ENCODE data around the gene TMX4.

The TMX4 gene

GRCh38 chr20:7980332-7981046, 39.1 kb downstream of the TMX4 start:
- Histone ChIP-seq H3K4me1 (ENCODE audit: control insufficient read depth in 1 of 2, insufficient read depth in 1 of 2, low read depth in 1 of 2, low read length in 1 of 2) (peaks cover 0 to 5% of the 10 kb centered on the region in 2 experiments), H3K36me3 (peaks cover 67% of the 10 kb centered on the region), H3K4me3 (ENCODE audit: low read depth in 1 of 2, low read length in 1 of 2) (no peak overlapping the region), H3K27ac (peak overlapping the region; percentile 3), H3K9me3 (no peaks in the 10 kb centered on the region), H3K27me3 (no peaks in the 10 kb centered on the region)
- no peak for TF ChIP-seq CTCF (IDR thresholded peaks at IDR 0.05)

GRCh38 chr20:7977709-7978108, 41.9 kb downstream of the TMX4 start:
- no peaks in the 10 kb centered on the region for H3K9me3 ChIP-seq
- TF ChIP-seq CTCF (IDR thresholded peaks at IDR 0.05), result no peak
- H3K4me1 ChIP-seq (ENCODE audit: control insufficient read depth in 1 of 2, insufficient read depth in 1 of 2, low read depth in 1 of 2, low read length in 1 of 2), result peaks cover 0 to 5% of the 10 kb centered on the region in 2 experiments
- no peak overlapping the region for H3K27ac ChIP-seq
- H3K36me3 ChIP-seq, result peaks cover 40% of the 10 kb centered on the region
- H3K4me3 ChIP-seq (ENCODE audit: low read depth in 1 of 2, low read length in 1 of 2), result no peak overlapping the region
- peaks cover 7% of the 10 kb centered on the region for H3K27me3 ChIP-seq

GRCh38 chr20:7975851-7976414, 43.6 kb downstream of the TMX4 start:
- Histone ChIP-seq H3K9me3 (no peaks in the 10 kb centered on the region), H3K4me1 (ENCODE audit: control insufficient read depth in 1 of 2, insufficient read depth in 1 of 2, low read depth in 1 of 2, low read length in 1 of 2) (peaks cover 0 to 5% of the 10 kb centered on the region in 2 experiments), H3K27me3 (peaks cover 24% of the 10 kb centered on the region), H3K27ac (no peak overlapping the region), H3K4me3 (ENCODE audit: low read depth in 1 of 2, low read length in 1 of 2) (no peak overlapping the region), H3K36me3 (peaks cover 23% of the 10 kb centered on the region)
- no peak for TF ChIP-seq CTCF (IDR thresholded peaks at IDR 0.05)

- peaks cover 12% of the 10 kb centered on the region for H3K36me3 ChIP-seq
- TF ChIP-seq CTCF (IDR thresholded peaks at IDR 0.05), result no peak
- no peaks in the 10 kb centered on the region for H3K9me3 ChIP-seq
- H3K4me3 ChIP-seq (ENCODE audit: low read depth in 1 of 2, low read length in 1 of 2), result no peak overlapping the region
- no peaks in the 10 kb centered on the region for H3K4me1 ChIP-seq (ENCODE audit: control insufficient read depth in 1 of 2, insufficient read depth in 1 of 2, low read depth in 1 of 2, low read length in 1 of 2)
- H3K27me3 ChIP-seq, result peaks cover 24% of the 10 kb centered on the region
- no peak overlapping the region for H3K27ac ChIP-seq
Observed at GRCh38 chr20:7974785-7975435, 44.7 kb downstream of the TMX4 start.

- no peaks in the 10 kb centered on the region for H3K9me3 ChIP-seq
- H3K4me1 ChIP-seq (ENCODE audit: control insufficient read depth in 1 of 2, insufficient read depth in 1 of 2, low read depth in 1 of 2, low read length in 1 of 2), result no peaks in the 10 kb centered on the region
- peaks cover 2% of the 10 kb centered on the region for H3K36me3 ChIP-seq
- H3K27me3 ChIP-seq, result peaks cover 24% of the 10 kb centered on the region
- no peak overlapping the region for H3K27ac ChIP-seq
- no peak for TF ChIP-seq CTCF (IDR thresholded peaks at IDR 0.05)
- no peak overlapping the region for H3K4me3 ChIP-seq (ENCODE audit: low read depth in 1 of 2, low read length in 1 of 2)
Observed at GRCh38 chr20:7971536-7972280, 47.9 kb downstream of the TMX4 start.
